SH-SY5Y (cell line): ENCODE measurements around the gene RBMS1.

ENCODE experiments used
- GATA2 ChIP-seq: IDR thresholded peaks from 2 replicates; pipeline ENCODE4 v1.6.1; 2011; ENCODE audit warnings: mild to moderate bottlenecking, low read depth, low read length
- GATA3 ChIP-seq: IDR thresholded peaks from 2 replicates; pipeline ENCODE4 v1.6.1; 2011; ENCODE audit warnings: low read depth, mild to moderate bottlenecking, low read length, moderate library complexity

DNA sequence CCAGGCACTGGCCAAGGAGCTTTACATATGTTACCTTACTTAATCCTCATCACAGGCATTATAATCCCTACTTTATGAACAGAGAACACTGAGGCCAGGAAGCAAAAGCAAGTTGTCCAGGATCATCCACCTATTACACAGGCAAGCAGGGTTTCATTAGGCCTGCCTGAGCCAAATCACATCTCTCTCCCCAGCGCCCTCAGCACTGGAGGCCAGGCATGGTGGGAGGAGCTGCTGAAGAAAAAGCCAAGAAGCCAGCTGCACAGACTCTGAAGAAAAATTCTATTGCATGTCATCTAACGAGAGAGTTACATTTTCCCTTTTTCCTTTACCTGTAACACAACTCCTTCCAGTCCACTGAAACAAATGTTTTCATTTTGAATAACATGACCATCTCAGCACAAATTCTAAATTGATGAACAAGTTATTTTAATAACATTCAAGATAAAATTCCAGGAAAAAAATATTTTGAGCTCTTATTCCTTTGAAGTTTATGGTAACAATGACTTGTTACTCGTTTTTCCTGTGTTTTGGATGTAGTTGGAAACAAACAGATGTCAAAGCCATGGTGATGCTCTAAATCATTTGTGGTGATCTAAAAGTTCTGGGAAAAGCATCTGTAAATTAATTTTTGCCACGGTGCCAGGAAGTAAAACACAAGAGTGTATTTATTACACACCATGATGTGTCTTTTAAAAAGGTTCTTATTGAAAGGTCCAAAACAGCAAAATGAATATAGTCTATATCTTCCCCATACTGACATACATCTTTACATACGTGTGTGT lies 154.5 kb downstream of the RBMS1 start:
- TF ChIP-seq GATA2 = no peak
- TF ChIP-seq GATA3 = no peak
